GM18511 (cell line): ENCODE data around the gene ULK2.

Experiments
- ATAC-seq: cut with Tn5 transposase; IDR thresholded peaks from one replicate; pipeline ENCODE4 v1.9.1; 2021; ENCODE audit warnings: mild to moderate bottlenecking, moderate library complexity; ENCODE audit not compliant: unreplicated experiment

Gene ULK2

DNA sequence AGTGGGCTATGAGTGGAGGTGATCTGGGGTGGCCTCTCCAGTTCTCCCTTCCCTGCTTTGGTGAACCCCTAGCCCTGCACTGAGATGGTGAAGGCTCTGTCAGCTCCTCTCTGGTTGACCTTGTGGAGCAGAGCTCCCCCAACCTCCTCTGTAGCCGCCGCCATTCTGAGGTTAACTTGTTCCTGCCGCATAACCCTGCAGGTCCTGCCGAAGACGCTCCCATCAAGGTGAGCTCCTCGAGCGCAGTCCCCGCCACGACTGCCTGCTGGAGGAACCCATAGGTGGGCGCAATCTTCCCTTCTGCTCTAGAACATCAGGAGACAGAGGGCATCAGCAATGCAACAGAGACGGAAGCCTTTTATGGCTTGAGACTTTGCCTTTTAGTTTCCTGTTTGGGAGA lies 136.1 kb downstream of the ULK2 start:
- no peak for ATAC-seq

DNA sequence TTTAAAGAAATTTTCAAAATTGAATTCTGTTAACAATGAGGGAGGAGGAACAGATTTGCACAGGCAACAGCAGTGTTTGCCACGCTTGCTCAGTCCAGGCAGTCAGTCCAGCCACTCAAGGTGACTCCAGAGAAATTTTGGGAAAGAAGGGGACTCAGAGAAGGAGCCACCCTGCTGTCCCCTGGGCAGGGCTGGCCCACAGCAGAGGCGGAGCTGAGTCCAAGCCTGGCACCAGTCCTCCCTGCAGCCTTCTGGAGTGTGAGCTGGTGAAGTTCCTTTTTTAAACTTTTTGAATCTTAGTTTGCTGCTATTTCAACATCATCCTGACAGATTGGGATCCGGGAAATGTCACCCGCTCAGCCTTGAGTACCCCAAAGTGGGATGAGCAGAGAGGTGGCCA lies 136.9 kb downstream of the ULK2 start:
- ATAC-seq, result no peak

DNA sequence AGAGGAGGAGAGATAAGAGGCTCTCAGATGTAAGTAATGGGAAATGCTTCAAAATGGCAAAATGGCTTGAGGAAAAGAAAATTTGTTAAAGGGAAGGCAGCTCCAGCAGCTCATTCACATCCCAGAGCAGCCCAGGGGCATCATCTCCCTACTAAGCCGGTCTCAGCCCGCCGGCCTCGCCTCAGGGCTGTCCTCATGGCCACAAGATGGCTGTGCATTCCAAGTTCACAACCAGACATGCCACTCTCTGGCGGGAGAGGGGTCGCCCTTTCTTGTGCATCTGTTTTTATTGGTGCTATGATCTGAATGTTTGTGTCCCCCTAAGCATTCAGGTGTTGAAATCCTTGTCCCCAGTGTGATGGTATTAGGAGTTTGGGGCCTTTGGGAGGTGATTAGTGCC lies 137.8 kb downstream of the ULK2 start:
- ATAC-seq, result no peak

DNA sequence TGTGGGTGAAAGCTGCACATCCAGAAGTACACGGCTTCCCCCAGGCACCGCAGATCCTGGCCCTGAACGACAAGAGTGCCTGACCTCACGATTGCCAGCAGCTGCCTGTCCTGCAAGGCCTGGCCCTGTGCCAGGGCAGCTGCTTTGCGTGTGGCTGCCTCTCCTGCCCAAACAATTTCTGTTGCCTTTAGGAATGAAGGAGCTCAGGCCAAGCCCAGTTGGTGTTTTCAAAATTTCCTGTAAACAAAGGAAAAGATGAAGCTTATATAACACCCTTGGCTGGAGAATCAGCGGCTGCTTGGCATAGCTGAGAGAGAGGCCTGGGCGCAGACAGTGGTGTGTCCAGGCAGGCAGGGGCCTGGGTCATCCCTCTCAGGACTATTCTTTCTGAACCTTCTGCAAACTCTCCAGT lies 139.6 kb downstream of the ULK2 start:
- no peak for ATAC-seq

DNA sequence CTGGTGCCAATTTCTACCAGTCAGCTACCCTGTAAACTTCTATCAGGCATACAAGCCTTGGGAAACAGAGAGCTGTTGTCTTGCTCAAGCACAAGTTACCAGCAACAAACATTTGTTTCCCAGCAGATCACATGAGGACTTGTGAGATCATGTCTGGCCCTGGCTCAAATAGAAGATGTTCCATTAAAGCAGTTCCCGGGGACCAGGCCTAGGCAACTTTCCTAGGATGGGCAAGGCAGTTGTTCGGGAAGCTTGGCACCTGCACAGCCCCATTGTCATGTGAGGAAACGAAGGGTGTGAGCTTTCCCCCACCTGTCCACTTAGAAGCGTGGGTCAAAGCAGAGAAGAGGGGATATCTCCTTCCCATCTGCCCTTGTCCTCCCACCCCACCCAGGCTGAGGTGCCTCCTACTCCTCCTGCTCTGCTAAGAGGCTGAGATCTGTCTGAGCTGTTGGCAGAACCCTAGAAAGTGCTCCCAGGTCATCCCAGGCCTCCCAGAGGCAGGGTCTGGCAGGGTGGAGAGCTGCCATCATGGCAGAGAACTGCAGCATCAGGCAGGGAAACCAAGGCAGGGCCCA lies 140.1 kb downstream of the ULK2 start:
- ATAC-seq, result no peak

DNA sequence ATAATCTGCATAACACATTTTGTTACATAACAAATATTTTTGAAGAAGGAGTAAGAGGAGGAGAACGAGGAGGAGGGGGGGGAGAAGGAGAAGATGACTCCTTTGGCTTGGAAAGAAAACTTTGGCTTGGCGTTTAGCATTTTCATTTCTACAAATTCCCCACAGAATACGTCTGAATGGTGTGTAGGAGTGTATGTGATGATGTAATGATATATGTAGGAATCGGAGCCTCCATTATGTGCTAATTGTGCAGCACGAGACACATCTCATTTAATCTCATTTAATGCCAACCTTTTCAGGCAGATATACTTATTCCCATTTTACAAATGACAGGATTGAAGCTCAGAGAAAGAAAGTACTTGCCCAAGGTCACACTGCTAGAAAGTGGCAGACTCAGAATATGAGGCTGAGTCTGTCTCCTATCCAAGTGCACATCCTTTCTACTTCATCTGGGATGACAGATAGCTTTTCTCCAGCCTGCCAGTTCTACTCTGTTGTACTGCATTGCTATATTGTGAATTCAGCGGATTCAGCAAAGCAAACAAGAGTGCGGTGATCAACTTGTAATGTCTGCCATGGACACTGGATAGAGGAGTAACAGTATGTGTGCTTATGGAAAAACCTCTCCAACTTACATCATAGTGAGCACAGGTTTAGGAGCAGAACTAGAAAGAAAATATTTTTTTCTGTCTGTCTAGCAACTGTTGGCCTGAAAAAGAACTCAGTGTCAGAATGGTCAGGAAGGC lies 140.9 kb downstream of the ULK2 start:
- no peak for ATAC-seq

DNA sequence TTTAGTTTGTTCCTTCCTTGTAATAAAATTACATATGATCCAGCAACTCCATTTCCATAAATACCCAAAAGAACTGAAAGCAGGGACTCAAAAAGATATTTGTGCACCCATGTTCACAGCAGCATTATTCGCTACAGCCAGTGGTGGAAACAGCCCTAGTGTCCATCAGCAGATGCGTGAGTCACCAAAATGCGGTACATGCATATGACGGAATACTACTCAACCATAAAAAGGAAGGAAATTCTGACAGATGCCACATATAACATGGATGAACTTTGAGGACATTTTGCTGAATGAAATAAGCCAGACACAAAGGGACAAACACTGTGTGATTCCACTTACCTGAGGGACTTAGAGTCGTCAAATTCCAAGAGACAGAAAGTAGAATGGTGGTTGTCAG lies 142.2 kb downstream of the ULK2 start:
- no peak for ATAC-seq

DNA sequence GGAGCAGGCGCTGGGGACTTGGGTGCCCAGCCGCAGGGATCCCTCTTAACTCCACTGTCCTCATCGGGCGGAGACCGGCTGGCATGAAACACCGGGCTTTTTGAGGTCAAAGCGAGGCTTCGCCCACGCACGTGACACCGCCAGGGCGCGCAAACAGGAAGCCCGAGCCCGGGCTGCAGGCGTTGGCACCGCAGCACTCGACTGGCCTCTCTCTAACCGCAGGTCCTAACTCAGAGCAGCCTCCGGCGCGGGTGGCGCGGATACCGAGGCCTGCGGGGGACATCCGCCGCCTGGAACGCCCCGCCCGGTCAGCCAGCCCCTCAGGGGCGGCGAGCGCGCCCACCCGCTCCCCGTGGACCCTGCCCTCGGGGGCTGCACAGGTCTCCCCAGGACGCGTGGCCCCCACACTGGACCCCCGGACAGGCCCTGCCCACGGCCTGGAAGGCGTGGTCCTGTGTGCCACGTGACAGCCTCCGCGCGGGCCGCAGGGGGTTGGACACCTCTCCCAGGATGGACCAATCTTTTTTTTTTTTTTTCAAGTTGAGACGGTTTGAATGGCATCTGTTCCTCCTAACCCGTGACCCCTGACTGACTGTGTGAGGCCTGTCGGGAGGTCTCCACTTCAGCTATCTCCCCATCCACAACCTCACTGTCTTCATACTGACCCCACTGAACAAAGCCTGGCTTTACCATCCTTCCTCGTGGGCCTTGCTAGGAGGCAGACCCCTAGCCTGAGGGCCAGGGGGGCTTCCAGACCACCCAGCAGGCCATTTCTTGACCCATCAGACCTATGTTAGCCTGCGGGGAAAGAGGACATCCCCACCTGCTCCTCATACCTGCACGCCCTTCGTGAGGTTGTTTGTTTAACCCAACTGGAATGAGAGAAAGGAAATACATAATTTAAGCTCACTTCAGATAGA lies 143.0 kb downstream of the ULK2 start:
- ATAC-seq, result no peak

DNA sequence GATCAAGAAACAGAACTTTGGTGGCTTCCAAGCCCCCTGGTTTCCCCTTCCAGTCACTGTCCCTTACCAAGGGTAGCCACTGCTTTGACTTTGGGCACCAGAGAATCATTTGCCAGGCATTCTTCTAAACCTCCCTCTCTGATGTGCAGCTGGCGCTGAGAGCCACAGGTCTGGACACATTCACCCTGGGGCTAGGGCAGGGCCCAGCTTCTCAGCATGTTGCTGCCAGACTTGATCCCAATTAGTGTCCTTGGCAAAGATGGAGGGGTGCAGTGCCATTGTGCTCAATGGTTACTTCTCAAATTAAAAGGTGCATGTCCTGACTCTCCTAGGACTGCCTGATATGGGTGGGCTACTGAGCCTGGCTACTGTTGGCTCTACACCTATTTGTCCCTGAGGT lies 143.8 kb downstream of the ULK2 start:
- ATAC-seq, result no peak
